ENCODE data around the gene EEFSEC. TPM values are rescaled to one million over a fixed set of nuclear protein-coding genes. Genes with fewer than 3 reads are reported as not detected.

Gene EEFSEC
- total and polyA plus RNA-seq, 5 donors from 2014 or later = 16.9 to 21.9 (median 18.5) TPM

DNA sequence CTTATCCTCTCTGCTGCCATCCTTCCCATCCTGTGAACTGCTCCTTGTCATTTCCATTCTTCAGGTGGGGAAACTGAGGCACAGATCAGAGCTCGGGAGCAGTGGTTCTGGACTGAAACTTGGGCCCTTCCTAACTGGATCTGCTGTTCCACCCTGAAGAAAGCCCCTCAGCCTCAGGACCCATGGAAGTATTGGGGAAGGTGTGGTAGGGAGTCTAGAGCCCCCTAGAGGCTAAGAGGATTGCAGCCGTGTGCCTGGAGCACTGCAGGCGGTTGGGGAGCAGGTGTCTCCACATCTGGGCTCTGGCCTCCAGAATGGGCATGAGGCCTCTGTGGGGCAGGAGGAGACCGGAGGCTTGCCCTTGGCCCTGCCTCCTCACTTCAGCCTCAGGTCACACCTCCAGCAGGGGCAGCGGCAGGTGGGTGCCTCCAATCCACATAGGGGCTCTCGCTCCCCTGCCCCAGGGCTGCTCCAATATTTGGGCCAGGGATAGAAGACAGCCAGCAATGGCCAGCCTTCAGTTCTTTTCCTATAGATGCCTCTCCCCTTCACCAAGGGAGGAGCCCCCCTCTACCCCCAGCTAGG, 285.3 kb downstream of the EEFSEC start:
- DNase-seq (no peak), ATAC-seq (ENCODE audit: low read depth in 2 of 2) (no peak)
- H3K36me3 ChIP-seq (ENCODE audit: control insufficient read depth, insufficient read depth, low read length) = no peaks in the 10 kb centered on the region
- H3K9me3 Mint-ChIP-seq = no peaks in the 10 kb centered on the region
- H3K27ac Mint-ChIP-seq = no peak overlapping the region
- H3K9me3 ChIP-seq (ENCODE audit: control insufficient read depth in 2 of 2, low read length in 2 of 2) = no peaks in the 10 kb centered on the region
- no peaks in the 10 kb centered on the region for H3K36me3 Mint-ChIP-seq
- peaks cover 38% of the 10 kb centered on the region for H3K27me3 Mint-ChIP-seq
- no peak overlapping the region for H3K4me3 Mint-ChIP-seq
- peaks cover 0 to 3% (median 0%) of the 10 kb centered on the region in 4 donors for H3K4me1 Mint-ChIP-seq
- H3K27me3 ChIP-seq (ENCODE audit: control insufficient read depth, insufficient read depth, low read length) = no peaks in the 10 kb centered on the region
- no peak overlapping the region for H3K27ac ChIP-seq (ENCODE audit: insufficient read depth, low read length, poor library complexity, severe bottlenecking)
- no peak overlapping the region for H3K4me3 ChIP-seq (ENCODE audit: low read depth, low read length)
- H3K4me1 ChIP-seq (ENCODE audit: control insufficient read depth, insufficient read depth, low read length, poor library complexity, severe bottlenecking) = no peaks in the 10 kb centered on the region

GRCh38 chr3:128439226-128439625, 285.9 kb downstream of the EEFSEC start:
- H3K27ac Mint-ChIP-seq = no peak overlapping the region
- no peak for DNase-seq

GRCh38 chr3:128442070-128442469, 288.8 kb downstream of the EEFSEC start:
- ATAC-seq (ENCODE audit: low read depth in 2 of 2) = no peak
- H3K9me3 Mint-ChIP-seq = peaks cover 0 to 10% (median 3%) of the 10 kb centered on the region in 7 donors
- peaks cover 0 to 11% (median 0%) of the 10 kb centered on the region in 4 donors for H3K4me1 Mint-ChIP-seq

More at GRCh38 chr3:128439226-128439625, 285.9 kb downstream of the EEFSEC start:
- ATAC-seq (ENCODE audit: low read depth in 2 of 2) = no peak
- no peaks in the 10 kb centered on the region for H3K4me1 Mint-ChIP-seq
- Histone ChIP-seq H3K4me1 (ENCODE audit: control insufficient read depth, insufficient read depth, low read length, poor library complexity, severe bottlenecking) (no peaks in the 10 kb centered on the region), H3K4me3 (ENCODE audit: low read depth, low read length) (no peak overlapping the region), H3K9me3 (ENCODE audit: control insufficient read depth in 2 of 2, low read length in 2 of 2) (no peaks in the 10 kb centered on the region), H3K36me3 (ENCODE audit: control insufficient read depth, insufficient read depth, low read length) (no peaks in the 10 kb centered on the region), H3K27me3 (ENCODE audit: control insufficient read depth, insufficient read depth, low read length) (no peaks in the 10 kb centered on the region), H3K27ac (ENCODE audit: insufficient read depth, low read length, poor library complexity, severe bottlenecking) (no peak overlapping the region)
- peaks cover 33% of the 10 kb centered on the region for H3K27me3 Mint-ChIP-seq
- no peaks in the 10 kb centered on the region for H3K36me3 Mint-ChIP-seq
- H3K4me3 Mint-ChIP-seq = no peak overlapping the region
- peaks cover 0 to 2% (median 0%) of the 10 kb centered on the region in 7 donors for H3K9me3 Mint-ChIP-seq

GRCh38 chr3:128442949-128443348, 289.7 kb downstream of the EEFSEC start:
- H3K36me3 Mint-ChIP-seq = peaks cover 3% of the 10 kb centered on the region

More at GRCh38 chr3:128442070-128442469, 288.8 kb downstream of the EEFSEC start:
- Mint-ChIP-seq H3K36me3 (no peaks in the 10 kb centered on the region), H3K27me3 (peaks cover 13% of the 10 kb centered on the region), H3K4me3 (no peak overlapping the region), H3K27ac (no peak overlapping the region)
- H3K4me3 ChIP-seq (ENCODE audit: low read depth, low read length) = no peak overlapping the region
- H3K36me3 ChIP-seq (ENCODE audit: control insufficient read depth, insufficient read depth, low read length) = no peaks in the 10 kb centered on the region
- H3K9me3 ChIP-seq (ENCODE audit: control insufficient read depth in 2 of 2, low read length in 2 of 2) = no peaks in the 10 kb centered on the region
- H3K27me3 ChIP-seq (ENCODE audit: control insufficient read depth, insufficient read depth, low read length) = no peaks in the 10 kb centered on the region
- no peak overlapping the region for H3K27ac ChIP-seq (ENCODE audit: insufficient read depth, low read length, poor library complexity, severe bottlenecking)
- no peaks in the 10 kb centered on the region for H3K4me1 ChIP-seq (ENCODE audit: control insufficient read depth, insufficient read depth, low read length, poor library complexity, severe bottlenecking)
- no peak for DNase-seq

GRCh38 chr3:128443771-128444170, 290.5 kb downstream of the EEFSEC start:
- Mint-ChIP-seq H3K4me1 (peaks cover 5 to 27% (median 6%) of the 10 kb centered on the region in 4 donors), H3K36me3 (peaks cover 9% of the 10 kb centered on the region), H3K27ac (peak overlapping the region in 2 of 3 donors; percentile 3 to 38), H3K27me3 (peaks cover 12% of the 10 kb centered on the region), H3K9me3 (peaks cover 2 to 20% (median 8%) of the 10 kb centered on the region in 7 donors), H3K4me3 (no peak overlapping the region)
- Histone ChIP-seq H3K27ac (ENCODE audit: insufficient read depth, low read length, poor library complexity, severe bottlenecking) (no peak overlapping the region), H3K36me3 (ENCODE audit: control insufficient read depth, insufficient read depth, low read length) (no peaks in the 10 kb centered on the region), H3K27me3 (ENCODE audit: control insufficient read depth, insufficient read depth, low read length) (no peaks in the 10 kb centered on the region), H3K9me3 (ENCODE audit: control insufficient read depth in 2 of 2, low read length in 2 of 2) (no peaks in the 10 kb centered on the region), H3K4me1 (ENCODE audit: control insufficient read depth, insufficient read depth, low read length, poor library complexity, severe bottlenecking) (peaks cover 11% of the 10 kb centered on the region), H3K4me3 (ENCODE audit: low read depth, low read length) (no peak overlapping the region)
- ATAC-seq (ENCODE audit: low read depth in 2 of 2) = no peak
- no peak for DNase-seq

More at GRCh38 chr3:128442949-128443348, 289.7 kb downstream of the EEFSEC start:
- Histone ChIP-seq H3K4me1 (ENCODE audit: control insufficient read depth, insufficient read depth, low read length, poor library complexity, severe bottlenecking) (peaks cover 9% of the 10 kb centered on the region), H3K4me3 (ENCODE audit: low read depth, low read length) (no peak overlapping the region), H3K36me3 (ENCODE audit: control insufficient read depth, insufficient read depth, low read length) (no peaks in the 10 kb centered on the region), H3K27ac (ENCODE audit: insufficient read depth, low read length, poor library complexity, severe bottlenecking) (no peak overlapping the region), H3K9me3 (ENCODE audit: control insufficient read depth in 2 of 2, low read length in 2 of 2) (no peaks in the 10 kb centered on the region), H3K27me3 (ENCODE audit: control insufficient read depth, insufficient read depth, low read length) (no peaks in the 10 kb centered on the region)
- Mint-ChIP-seq H3K4me3 (no peak overlapping the region), H3K27me3 (peaks cover 13% of the 10 kb centered on the region), H3K27ac (no peak overlapping the region), H3K9me3 (peaks cover 0 to 14% (median 3%) of the 10 kb centered on the region in 7 donors), H3K4me1 (peaks cover 0 to 20% (median 0%) of the 10 kb centered on the region in 4 donors)
- DNase-seq (no peak), ATAC-seq (ENCODE audit: low read depth in 2 of 2) (no peak)

DNA sequence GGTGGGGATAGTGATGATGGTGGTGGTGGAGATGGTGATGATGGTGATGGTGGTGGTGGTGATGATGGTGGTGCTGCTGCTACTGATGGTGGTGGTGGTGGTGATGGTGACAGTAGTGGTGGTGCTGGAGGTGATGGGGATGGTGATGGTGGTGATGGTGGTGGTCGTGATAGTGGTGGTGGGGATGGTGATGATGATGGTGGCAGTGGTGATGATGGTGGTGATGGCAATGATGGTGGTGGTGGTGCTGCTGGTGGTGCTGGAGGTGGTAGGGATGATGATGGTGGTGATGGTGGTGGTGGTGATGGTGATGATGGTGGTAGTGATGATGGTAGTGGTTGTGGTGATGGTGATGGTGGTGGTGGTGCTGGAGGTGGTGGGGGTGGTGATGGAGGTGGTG, 292.1 kb downstream of the EEFSEC start:
- Mint-ChIP-seq H3K4me3 (no peak overlapping the region), H3K36me3 (peaks cover 10% of the 10 kb centered on the region), H3K9me3 (peaks cover 3 to 28% (median 8%) of the 10 kb centered on the region in 7 donors), H3K4me1 (peaks cover 5 to 37% (median 9%) of the 10 kb centered on the region in 4 donors), H3K27ac (no peak overlapping the region), H3K27me3 (no peaks in the 10 kb centered on the region)
- H3K36me3 ChIP-seq (ENCODE audit: control insufficient read depth, insufficient read depth, low read length) = no peaks in the 10 kb centered on the region
- H3K9me3 ChIP-seq (ENCODE audit: control insufficient read depth in 2 of 2, low read length in 2 of 2) = no peaks in the 10 kb centered on the region
- no peak overlapping the region for H3K27ac ChIP-seq (ENCODE audit: insufficient read depth, low read length, poor library complexity, severe bottlenecking)
- no peak for ATAC-seq (ENCODE audit: low read depth in 2 of 2)
- no peak overlapping the region for H3K4me3 ChIP-seq (ENCODE audit: low read depth, low read length)
- H3K27me3 ChIP-seq (ENCODE audit: control insufficient read depth, insufficient read depth, low read length) = no peaks in the 10 kb centered on the region
- H3K4me1 ChIP-seq (ENCODE audit: control insufficient read depth, insufficient read depth, low read length, poor library complexity, severe bottlenecking) = peaks cover 13% of the 10 kb centered on the region
- DNase-seq = no peak

GRCh38 chr3:128446821-128447220, 293.5 kb downstream of the EEFSEC start:
- H3K9me3 Mint-ChIP-seq = peaks cover 5 to 29% (median 8%) of the 10 kb centered on the region in 7 donors
- no peaks in the 10 kb centered on the region for H3K27me3 Mint-ChIP-seq
- ATAC-seq (ENCODE audit: low read depth in 2 of 2) (no peak), DNase-seq (no peak)
- Histone ChIP-seq H3K27me3 (ENCODE audit: control insufficient read depth, insufficient read depth, low read length) (no peaks in the 10 kb centered on the region), H3K9me3 (ENCODE audit: control insufficient read depth in 2 of 2, low read length in 2 of 2) (no peaks in the 10 kb centered on the region), H3K27ac (ENCODE audit: insufficient read depth, low read length, poor library complexity, severe bottlenecking) (no peak overlapping the region), H3K36me3 (ENCODE audit: control insufficient read depth, insufficient read depth, low read length) (no peaks in the 10 kb centered on the region), H3K4me1 (ENCODE audit: control insufficient read depth, insufficient read depth, low read length, poor library complexity, severe bottlenecking) (peaks cover 13% of the 10 kb centered on the region), H3K4me3 (ENCODE audit: low read depth, low read length) (no peak overlapping the region)
- peaks cover 14% of the 10 kb centered on the region for H3K36me3 Mint-ChIP-seq
- H3K27ac Mint-ChIP-seq = peak overlapping the region; percentile 39 to 77 (median 59)
- peaks cover 5 to 37% (median 9%) of the 10 kb centered on the region in 4 donors for H3K4me1 Mint-ChIP-seq
- H3K4me3 Mint-ChIP-seq = no peak overlapping the region

- peak in 2 of 3 donors; percentile 9 to 70 for DNase-seq
- no peaks in the 10 kb centered on the region for H3K27me3 Mint-ChIP-seq
- Histone ChIP-seq H3K36me3 (ENCODE audit: control insufficient read depth, insufficient read depth, low read length) (no peaks in the 10 kb centered on the region), H3K9me3 (ENCODE audit: control insufficient read depth in 2 of 2, low read length in 2 of 2) (no peaks in the 10 kb centered on the region), H3K27ac (ENCODE audit: insufficient read depth, low read length, poor library complexity, severe bottlenecking) (no peak overlapping the region), H3K4me3 (ENCODE audit: low read depth, low read length) (no peak overlapping the region), H3K4me1 (ENCODE audit: control insufficient read depth, insufficient read depth, low read length, poor library complexity, severe bottlenecking) (peaks cover 13% of the 10 kb centered on the region), H3K27me3 (ENCODE audit: control insufficient read depth, insufficient read depth, low read length) (no peaks in the 10 kb centered on the region)
- peaks cover 5 to 29% (median 8%) of the 10 kb centered on the region in 7 donors for H3K9me3 Mint-ChIP-seq
- peaks cover 5 to 37% (median 9%) of the 10 kb centered on the region in 4 donors for H3K4me1 Mint-ChIP-seq
- peak overlapping the region in 2 of 3 donors; percentile 44 to 59 for H3K27ac Mint-ChIP-seq
- peaks cover 14% of the 10 kb centered on the region for H3K36me3 Mint-ChIP-seq
- no peak for ATAC-seq (ENCODE audit: low read depth in 2 of 2)
- peak overlapping the region in 2 of 4 donors; percentile 15 to 23 for H3K4me3 Mint-ChIP-seq
These were observed 294.3 kb downstream of the EEFSEC start for GRCh38 chr3:128447561-128448013.
